Measurements from ENCODE around the gene RPS21.

RPS21 gene

GRCh38 chr20:62357681-62358080, 29.2 kb upstream of the RPS21 start:
- no peak for ATAC-seq (replicated peaks)

GRCh38 chr20:62358171-62359042, 28.5 kb upstream of the RPS21 start:
- ATAC-seq (replicated peaks) (no peak), DNase-seq (no peak)
- Mint-ChIP-seq H3K4me1 (peaks cover 12 to 21% of the 10 kb centered on the region in 2 donors), H3K9me3 (no peaks in the 10 kb centered on the region), H3K27me3 (no peaks in the 10 kb centered on the region), H3K36me3 (no peaks in the 10 kb centered on the region), H3K4me3 (no peak overlapping the region), H3K27ac (no peak overlapping the region)

More at GRCh38 chr20:62357681-62358080, 29.2 kb upstream of the RPS21 start:
- Mint-ChIP-seq H3K4me3 (no peak overlapping the region), H3K9me3 (no peaks in the 10 kb centered on the region), H3K36me3 (no peaks in the 10 kb centered on the region), H3K27ac (no peak overlapping the region), H3K27me3 (no peaks in the 10 kb centered on the region), H3K4me1 (peaks cover 9 to 19% of the 10 kb centered on the region in 2 donors)
- DNase-seq: no peak

- Mint-ChIP-seq H3K27ac (no peak overlapping the region), H3K9me3 (no peaks in the 10 kb centered on the region), H3K4me1 (peaks cover 14 to 21% of the 10 kb centered on the region in 2 donors), H3K27me3 (no peaks in the 10 kb centered on the region), H3K36me3 (no peaks in the 10 kb centered on the region), H3K4me3 (no peak overlapping the region)
- DNase-seq (no peak), ATAC-seq (replicated peaks) (no peak)
Observed at GRCh38 chr20:62359043-62359490, 27.8 kb upstream of the RPS21 start.

- Mint-ChIP-seq H3K27ac (no peak overlapping the region), H3K4me3 (no peak overlapping the region), H3K27me3 (no peaks in the 10 kb centered on the region), H3K9me3 (no peaks in the 10 kb centered on the region), H3K4me1 (peaks cover 15 to 21% of the 10 kb centered on the region in 2 donors), H3K36me3 (no peaks in the 10 kb centered on the region)
- DNase-seq (no peak), ATAC-seq (replicated peaks) (no peak)
Observed at GRCh38 chr20:62359491-62360121, 27.3 kb upstream of the RPS21 start.

GRCh38 chr20:62360854-62361798, 25.8 kb upstream of the RPS21 start:
- Mint-ChIP-seq H3K4me1 (peaks cover 16 to 35% of the 10 kb centered on the region in 2 donors), H3K9me3 (no peaks in the 10 kb centered on the region), H3K36me3 (no peaks in the 10 kb centered on the region), H3K27me3 (no peaks in the 10 kb centered on the region), H3K4me3 (no peak overlapping the region), H3K27ac (no peak overlapping the region)
- DNase-seq (no peak), ATAC-seq (replicated peaks) (no peak)

DNA sequence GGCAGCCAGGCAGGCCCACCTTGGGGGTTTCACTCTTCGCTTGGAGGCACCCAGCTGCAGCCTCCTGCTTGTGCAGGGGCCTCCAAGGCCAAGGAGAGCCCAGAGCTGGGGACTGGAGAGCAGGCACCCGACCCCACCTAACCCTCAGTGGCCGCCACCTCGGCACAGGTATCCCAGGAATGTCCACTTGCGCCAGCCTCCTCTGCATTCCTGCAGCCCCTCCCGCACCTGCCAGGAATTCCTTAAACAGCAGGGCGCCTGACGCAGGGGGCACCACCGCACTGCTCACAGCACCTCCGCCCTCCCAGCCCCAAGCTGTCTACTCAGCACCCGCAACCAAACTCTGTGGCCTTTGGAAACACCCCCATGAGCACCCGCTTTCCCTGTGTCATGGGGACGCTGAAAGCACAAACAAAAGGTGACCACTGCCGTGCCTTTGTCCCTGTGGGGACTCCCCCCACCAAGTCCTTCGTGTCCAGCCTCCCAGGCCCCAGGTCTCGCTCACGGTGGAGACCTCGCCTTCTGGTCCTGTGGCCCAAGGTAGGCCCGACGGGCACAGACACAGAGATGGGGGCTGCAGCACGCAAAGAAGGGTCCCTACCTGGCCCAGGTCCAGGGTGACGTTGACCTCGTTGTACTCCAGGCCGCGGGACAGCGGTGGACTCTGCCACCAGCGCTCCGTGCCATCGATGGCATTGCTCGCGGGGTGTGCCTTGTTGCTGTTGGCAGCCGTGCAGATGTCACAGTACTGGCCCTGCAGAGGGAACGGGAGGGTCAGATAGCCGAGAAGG, 24.9 kb upstream of the RPS21 start:
- Mint-ChIP-seq H3K27me3 (no peaks in the 10 kb centered on the region), H3K4me3 (no peak overlapping the region), H3K4me1 (peaks cover 16 to 28% of the 10 kb centered on the region in 2 donors), H3K9me3 (no peaks in the 10 kb centered on the region), H3K36me3 (no peaks in the 10 kb centered on the region), H3K27ac (peak overlapping the region; percentile 56)
- ATAC-seq (replicated peaks) (no peak), DNase-seq (no peak)

DNA sequence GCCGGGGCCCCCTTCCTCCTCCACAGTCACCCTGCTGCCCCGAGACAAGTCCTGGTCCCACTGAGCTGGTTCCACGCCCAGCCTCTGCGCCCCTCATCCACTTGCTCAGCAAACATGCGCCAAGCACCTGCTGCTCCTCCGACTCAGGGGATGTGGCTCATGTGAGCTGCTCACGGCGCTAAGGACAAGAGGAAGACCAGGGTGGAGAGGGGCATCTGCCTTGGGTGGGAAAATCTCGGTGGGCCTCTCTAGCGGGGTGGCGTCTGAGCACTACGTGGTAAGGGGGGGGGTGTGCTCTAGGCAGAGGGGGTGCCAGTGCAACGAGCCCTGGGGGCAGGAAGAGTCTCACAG, 24.3 kb upstream of the RPS21 start:
- Mint-ChIP-seq H3K4me1 (peaks cover 17 to 26% of the 10 kb centered on the region in 2 donors), H3K27ac (no peak overlapping the region), H3K4me3 (no peak overlapping the region), H3K9me3 (no peaks in the 10 kb centered on the region), H3K27me3 (no peaks in the 10 kb centered on the region), H3K36me3 (no peaks in the 10 kb centered on the region)
- DNase-seq: no peak
- ATAC-seq (replicated peaks): no peak

GRCh38 chr20:62362991-62363919, 23.6 kb upstream of the RPS21 start:
- no peaks in the 10 kb centered on the region for H3K9me3 Mint-ChIP-seq
- H3K27me3 Mint-ChIP-seq: peaks cover 0 to 1% of the 10 kb centered on the region in 2 donors
- no peak overlapping the region for H3K4me3 Mint-ChIP-seq
- ATAC-seq (replicated peaks): no peak
- no peak for DNase-seq
- H3K4me1 Mint-ChIP-seq: peaks cover 20 to 29% of the 10 kb centered on the region in 2 donors
- no peak overlapping the region for H3K27ac Mint-ChIP-seq
- no peaks in the 10 kb centered on the region for H3K36me3 Mint-ChIP-seq

DNA sequence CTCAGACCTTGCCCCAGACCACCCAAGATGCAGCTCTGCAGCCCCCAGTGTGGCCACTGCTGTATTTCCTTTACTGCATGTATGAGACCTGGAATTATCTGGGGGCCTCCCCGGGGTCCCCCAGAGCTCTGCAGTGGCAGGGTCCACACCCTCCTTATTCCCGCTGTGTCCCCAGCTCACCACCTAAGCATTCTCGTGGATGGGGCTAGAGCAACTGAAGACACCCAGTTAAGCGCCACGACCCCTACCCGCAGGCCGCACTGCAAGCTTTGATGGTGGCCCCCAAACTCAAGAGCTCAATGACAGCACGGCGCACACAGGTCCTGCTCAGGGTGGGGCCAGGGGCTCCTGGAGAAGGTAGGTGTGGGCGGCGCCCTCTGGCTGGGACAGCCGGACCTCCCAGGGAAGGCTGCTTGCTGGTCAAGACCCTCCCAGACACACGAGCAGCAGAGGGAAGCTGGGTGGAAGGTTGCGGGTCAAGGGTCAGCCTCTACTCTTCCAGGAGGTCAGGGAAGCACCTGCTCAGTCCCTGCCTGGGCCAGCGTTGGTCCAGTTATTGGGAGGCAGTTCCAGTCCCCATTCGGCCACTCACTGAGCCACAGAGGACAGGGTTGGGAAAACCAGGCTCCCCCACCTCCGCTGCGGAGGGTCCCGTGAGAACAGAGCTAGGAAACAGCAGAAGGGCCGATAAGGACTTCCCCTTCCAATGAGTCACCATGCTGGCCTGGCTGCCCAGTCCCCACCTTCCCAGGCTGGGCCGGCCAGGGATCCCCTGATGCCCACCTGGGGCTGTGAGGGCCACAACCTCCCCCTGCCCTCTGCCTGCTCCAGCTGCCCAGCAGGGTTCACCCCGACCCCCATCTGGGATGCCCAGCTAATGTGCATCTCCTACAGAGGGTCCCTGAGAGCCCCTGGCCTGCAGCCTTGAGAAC, 22.7 kb upstream of the RPS21 start:
- Mint-ChIP-seq H3K36me3 (no peaks in the 10 kb centered on the region), H3K4me1 (peaks cover 20 to 39% of the 10 kb centered on the region in 2 donors), H3K27ac (no peak overlapping the region), H3K9me3 (no peaks in the 10 kb centered on the region), H3K27me3 (peaks cover 3 to 6% of the 10 kb centered on the region in 2 donors), H3K4me3 (no peak overlapping the region)
- DNase-seq: no peak
- ATAC-seq (replicated peaks): no peak

GRCh38 chr20:62364911-62365736, 21.8 kb upstream of the RPS21 start:
- H3K27ac Mint-ChIP-seq: no peak overlapping the region
- H3K4me3 Mint-ChIP-seq: peak overlapping the region in 1 of 2 donors; percentile 8
- no peak for ATAC-seq (replicated peaks)
- H3K36me3 Mint-ChIP-seq: no peaks in the 10 kb centered on the region
- DNase-seq: no peak
- H3K4me1 Mint-ChIP-seq: peaks cover 26 to 48% of the 10 kb centered on the region in 2 donors
- H3K9me3 Mint-ChIP-seq: no peaks in the 10 kb centered on the region
- H3K27me3 Mint-ChIP-seq: peaks cover 6 to 7% of the 10 kb centered on the region in 2 donors

GRCh38 chr20:62365814-62366369, 21.0 kb upstream of the RPS21 start:
- peaks cover 6 to 7% of the 10 kb centered on the region in 2 donors for H3K27me3 Mint-ChIP-seq
- peak overlapping the region; percentile 53 to 59 for H3K4me3 Mint-ChIP-seq
- no peak for DNase-seq

More at GRCh38 chr20:62365814-62366369, 21.0 kb upstream of the RPS21 start:
- ATAC-seq (replicated peaks): no peak
- Mint-ChIP-seq H3K9me3 (no peaks in the 10 kb centered on the region), H3K27ac (no peak overlapping the region), H3K36me3 (no peaks in the 10 kb centered on the region), H3K4me1 (peaks cover 27 to 51% of the 10 kb centered on the region in 2 donors)

Data from stimulated activated naive B cell treated with anti-CD40 and anti-IgM and Interleukin-4, amounts not matched to agents 10 μg/mL and 1 μg/mL and 100 μg/mL, for 72 hours (primary cell).